ENCODE results near the gene CDC42BPB. TPM values are rescaled to one million over a fixed set of nuclear protein-coding genes. Genes with fewer than 3 reads are reported as not detected.
"Not testable (repeated sequence)": the region's sequence is repeated elsewhere in the genome, so short reads cannot be mapped to it uniquely, and the experiment has no call there.

The CDC42BPB gene
- total and polyA plus RNA-seq, 2 of the 13 experiments (the other 11 are each of a cell fraction or from before 2014, with no cell fraction given), result 19.7 to 32.3 TPM

- ATAC-seq; CTCF ChIA-PET (ENCODE audit: low intra/inter-chr PET ratio, low total read pairs); H3K9me3 ChIP-seq (ENCODE audit: low read length); H3K79me2 ChIP-seq (ENCODE audit: insufficient read depth, low read length); FAIRE-seq; H4K20me1 ChIP-seq (ENCODE audit: insufficient read depth, low read length); H3K36me3 ChIP-seq (replicated peaks in 1 of 2; ENCODE audit: control insufficient read depth in 1 of 2, insufficient read depth in 2 of 2, low read length in 2 of 2); DNase-seq (ENCODE audit: low spot score); H3K27me3 ChIP-seq (ENCODE audit: control insufficient read depth in 1 of 2, insufficient read depth in 2 of 2, low read length in 2 of 2); H3K4me2 ChIP-seq (ENCODE audit: low read depth, low read length); POLR2A ChIA-PET; BruUV-seq (replicated peaks); H3K9ac ChIP-seq (ENCODE audit: insufficient read depth, low read depth, low read length); intact Hi-C loops (cut with micrococcal nuclease; ENCODE audit: unreplicated experiment); in situ Hi-C loops (cut with HindIII; ENCODE audit: extremely low pct_ligation_motif_present, low pct_unique_long_range_greater_than_20kb); H3K27ac ChIP-seq (ENCODE audit: extremely low read length, insufficient read depth, low read length); H2AFZ ChIP-seq (ENCODE audit: low read length); H3K4me3 ChIP-seq (replicated peaks in 1 of 3; ENCODE audit: insufficient read depth in 1 of 3, low read depth in 2 of 3, low read length in 3 of 3): not testable (repeated sequence)
- TF ChIP-seq ZBTB33 (CRISPR knock-in tag; IDR thresholded peaks at IDR 0.05), result peak; percentile 43; the same call in 1 of the 2 replicates
- peak; percentile 78 for TF ChIP-seq ZNF121 (CRISPR knock-in tag; IDR thresholded peaks at IDR 0.05)
- WGBS (ENCODE audit: low lambda C conversion rate), result 93% methylated on average over 10 of the region's 10 CpGs
- H3K4me1 ChIP-seq (ENCODE audit: insufficient read depth, low read length), result peaks cover 20% of the 10 kb centered on the region
Observed at GRCh38 chr14:102926840-102927239, 130.5 kb downstream of the CDC42BPB start.

DNA sequence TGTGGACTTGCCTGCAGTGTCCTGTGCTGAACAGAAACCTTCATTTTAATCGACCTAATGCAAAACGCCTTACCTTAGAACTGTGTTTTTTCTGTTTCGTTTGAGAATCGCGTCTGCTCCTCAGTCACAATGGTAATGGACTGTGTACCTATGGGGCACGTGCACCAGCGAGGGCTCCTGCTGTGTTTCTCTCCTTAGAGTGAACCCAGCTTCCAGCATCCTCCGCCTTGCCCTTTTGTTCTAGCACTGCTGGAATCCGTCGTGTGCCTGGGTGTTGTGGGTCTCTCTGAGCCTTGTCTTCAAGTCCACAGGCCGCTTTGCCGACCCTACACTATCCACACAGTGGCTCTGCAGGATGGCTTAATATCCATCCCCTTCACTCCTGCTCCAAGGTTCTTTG, 131.2 kb downstream of the CDC42BPB start:
- no peaks in the 10 kb centered on the region for H3K79me2 ChIP-seq (ENCODE audit: insufficient read depth, low read length)
- TF ChIP-seq GPN1 (CRISPR knock-in tag; IDR thresholded peaks at IDR 0.05; ENCODE audit: borderline replicate concordance) (no peak), PAF1 (CRISPR knock-in tag; IDR thresholded peaks at IDR 0.05) (no peak), KDM5A (IDR thresholded peaks at IDR 0.05; ENCODE audit: borderline replicate concordance, low read length) (no peak), ZNF792 (CRISPR knock-in tag; IDR thresholded peaks at IDR 0.05) (no peak), SRSF4 (IDR thresholded peaks at IDR 0.05; ENCODE audit: low read depth, low read length, poor library complexity, severe bottlenecking) (no peak)
- BruUV-seq (replicated peaks), result no TSS peak
- no peaks in the 10 kb centered on the region for H3K36me3 ChIP-seq (replicated peaks in 1 of 2; ENCODE audit: control insufficient read depth in 1 of 2, insufficient read depth in 2 of 2, low read length in 2 of 2)
- H3K4me3 ChIP-seq (replicated peaks in 1 of 3; ENCODE audit: insufficient read depth in 1 of 3, low read depth in 2 of 3, low read length in 3 of 3), result no peak overlapping the region
- 77% methylated on average over 12 of the region's 12 CpGs for WGBS (ENCODE audit: low lambda C conversion rate)
- H3K9ac ChIP-seq (ENCODE audit: insufficient read depth, low read depth, low read length), result no peak overlapping the region
- CTCF ChIA-PET (ENCODE audit: low intra/inter-chr PET ratio, low total read pairs), result no interaction called here
- no peaks in the 10 kb centered on the region for H3K27me3 ChIP-seq (ENCODE audit: control insufficient read depth in 1 of 2, insufficient read depth in 2 of 2, low read length in 2 of 2)
- DNase-seq (ENCODE audit: low spot score) (no peak), ATAC-seq (no peak), FAIRE-seq (no peak)
- intact Hi-C loops (cut with micrococcal nuclease; ENCODE audit: unreplicated experiment), result no loop called here
- no peaks in the 10 kb centered on the region for H3K9me3 ChIP-seq (ENCODE audit: low read length)
- POLR2A ChIA-PET, result no interaction called here
- H3K4me2 ChIP-seq (ENCODE audit: low read depth, low read length), result no peak overlapping the region
- H4K20me1 ChIP-seq (ENCODE audit: insufficient read depth, low read length), result no peaks in the 10 kb centered on the region
- no peak overlapping the region for H3K27ac ChIP-seq (ENCODE audit: extremely low read length, insufficient read depth, low read length)
- peaks cover 22% of the 10 kb centered on the region for H3K4me1 ChIP-seq (ENCODE audit: insufficient read depth, low read length)
- in situ Hi-C loops (cut with HindIII; ENCODE audit: extremely low pct_ligation_motif_present, low pct_unique_long_range_greater_than_20kb), result no loop called here
- H2AFZ ChIP-seq (ENCODE audit: low read length), result no peak overlapping the region
